COR-L47 (cell line): ENCODE data around the gene AMBP.
"Not testable (repeated sequence)": the region's sequence is repeated elsewhere in the genome, so short reads cannot be mapped to it uniquely, and the experiment has no call there.

Experiments used
- DNase-seq: peaks from one replicate; lab custom pipeline; 2025; lab: John Stamatoyannopoulos, UW

The AMBP gene

GRCh38 chr9:114050646-114051045 lies 27.5 kb downstream of the AMBP start:
- no peak for DNase-seq

- DNase-seq: no peak
Observed at GRCh38 chr9:114050226-114050568, 27.9 kb downstream of the AMBP start.

DNA sequence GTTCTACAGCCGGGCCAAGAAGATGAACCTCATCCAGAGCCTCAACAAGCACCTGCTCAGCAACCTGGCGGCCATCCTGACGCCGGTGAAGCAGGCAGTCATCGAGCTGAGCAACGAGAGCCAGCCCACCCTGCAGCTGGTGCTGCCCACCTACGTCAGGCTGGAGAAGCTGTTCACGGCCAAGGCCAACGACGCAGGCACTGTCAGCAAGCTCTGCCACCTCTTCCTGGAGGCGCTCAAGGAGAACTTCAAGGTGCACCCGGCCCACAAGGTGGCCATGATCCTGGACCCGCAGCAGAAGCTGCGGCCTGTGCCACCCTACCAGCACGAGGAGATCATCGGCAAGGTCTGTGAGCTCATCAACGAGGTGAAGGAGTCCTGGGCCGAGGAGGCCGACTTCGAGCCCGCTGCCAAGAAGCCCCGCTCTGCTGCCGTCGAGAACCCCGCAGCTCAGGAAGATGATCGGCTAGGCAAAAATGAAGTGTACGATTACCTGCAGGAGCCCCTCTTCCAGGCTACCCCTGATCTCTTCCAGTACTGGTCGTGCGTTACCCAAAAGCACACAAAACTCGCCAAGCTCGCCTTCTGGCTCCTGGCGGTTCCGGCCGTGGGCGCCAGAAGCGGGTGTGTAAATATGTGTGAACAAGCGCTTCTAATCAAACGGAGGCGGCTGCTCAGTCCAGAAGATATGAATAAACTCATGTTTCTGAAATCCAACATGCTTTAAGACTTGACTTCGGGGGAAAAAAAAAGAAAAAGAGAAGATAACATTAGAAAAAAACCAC lies 28.5 kb downstream of the AMBP start:
- no peak for DNase-seq

DNA sequence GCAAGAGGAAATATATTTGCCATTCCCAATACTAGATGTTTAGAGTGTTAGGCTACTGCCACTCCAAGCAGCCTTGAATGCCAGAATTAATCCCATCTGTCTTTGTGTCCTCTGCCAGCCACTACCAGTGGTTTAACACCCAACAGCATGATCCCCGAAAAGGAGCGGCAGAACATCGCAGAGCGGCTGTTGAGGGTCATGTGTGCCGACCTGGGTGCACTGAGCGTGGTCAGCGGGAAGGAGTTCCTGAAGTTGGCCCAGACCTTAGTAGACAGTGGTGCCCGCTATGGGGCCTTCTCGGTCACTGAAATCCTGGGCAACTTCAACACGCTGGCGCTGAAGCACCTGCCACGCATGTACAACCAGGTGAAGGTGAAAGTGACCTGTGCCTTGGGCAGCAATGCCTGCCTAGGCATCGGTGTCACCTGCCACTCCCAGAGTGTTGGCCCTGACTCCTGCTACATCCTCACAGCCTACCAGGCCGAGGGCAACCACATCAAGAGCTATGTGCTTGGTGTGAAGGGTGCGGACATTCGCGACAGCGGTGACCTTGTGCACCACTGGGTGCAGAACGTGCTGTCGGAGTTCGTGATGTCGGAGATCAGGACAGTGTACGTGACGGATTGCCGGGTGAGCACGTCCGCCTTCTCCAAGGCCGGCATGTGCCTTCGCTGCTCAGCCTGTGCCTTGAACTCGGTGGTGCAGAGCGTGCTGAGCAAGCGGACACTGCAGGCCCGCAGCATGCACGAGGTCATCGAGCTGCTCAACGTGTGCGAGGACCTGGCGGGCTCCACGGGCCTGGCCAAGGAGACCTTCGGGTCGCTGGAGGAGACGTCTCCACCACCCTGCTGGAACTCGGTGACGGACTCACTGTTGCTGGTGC lies 29.3 kb downstream of the AMBP start:
- DNase-seq: no peak

- DNase-seq: no peak
Observed at GRCh38 chr9:114047717-114048116, 30.4 kb downstream of the AMBP start.

- DNase-seq: no peak
Observed at GRCh38 chr9:114046875-114047274, 31.2 kb downstream of the AMBP start.

DNA sequence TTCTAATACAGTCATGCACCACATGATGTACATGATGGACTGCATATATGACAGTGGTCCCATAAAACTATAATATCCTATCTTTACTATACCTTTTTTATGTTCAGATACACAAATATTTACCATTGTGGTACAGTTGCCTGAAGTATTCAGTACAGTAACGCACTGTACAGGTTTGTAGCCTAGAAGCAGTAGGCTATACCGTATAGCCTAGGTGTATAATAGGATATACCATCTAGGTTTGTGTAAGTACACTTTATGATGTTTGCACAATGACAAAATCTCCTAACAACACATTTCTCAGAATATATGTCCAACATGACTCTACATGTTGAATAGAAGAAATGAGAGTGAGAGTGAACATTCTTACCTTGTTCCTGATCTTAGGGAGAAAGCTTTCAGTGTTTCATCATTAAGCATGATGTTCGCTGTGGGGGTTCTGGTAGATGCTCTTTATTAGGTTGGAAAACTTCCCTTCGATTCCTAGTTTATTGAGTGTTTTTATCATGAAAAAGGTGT lies 31.8 kb downstream of the AMBP start:
- DNase-seq: no peak

GRCh38 chr9:114043660-114044059 lies 34.4 kb downstream of the AMBP start:
- not testable (repeated sequence) for DNase-seq

DNA sequence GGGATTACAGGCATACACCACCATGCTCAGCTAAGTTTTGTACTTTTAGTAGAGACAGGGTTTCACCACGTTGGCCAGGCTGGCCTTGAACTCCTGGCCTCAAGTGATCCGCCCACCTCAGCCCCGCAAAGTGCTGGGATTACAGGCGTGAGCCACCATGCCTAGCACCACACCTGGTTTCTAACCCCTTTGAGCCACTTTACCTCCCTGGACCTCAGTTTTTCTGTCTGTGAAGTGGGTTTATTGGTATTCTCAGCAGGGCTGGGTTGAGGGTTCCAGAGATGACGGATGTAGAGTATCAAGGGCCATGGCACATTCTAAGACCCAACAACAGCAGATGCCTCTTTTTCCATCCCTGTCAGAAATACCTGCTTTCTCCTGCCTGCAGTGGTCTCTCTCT lies 38.6 kb downstream of the AMBP start:
- DNase-seq: no peak

- DNase-seq: no peak
Observed at GRCh38 chr9:114038724-114039313, 39.3 kb downstream of the AMBP start.

DNA sequence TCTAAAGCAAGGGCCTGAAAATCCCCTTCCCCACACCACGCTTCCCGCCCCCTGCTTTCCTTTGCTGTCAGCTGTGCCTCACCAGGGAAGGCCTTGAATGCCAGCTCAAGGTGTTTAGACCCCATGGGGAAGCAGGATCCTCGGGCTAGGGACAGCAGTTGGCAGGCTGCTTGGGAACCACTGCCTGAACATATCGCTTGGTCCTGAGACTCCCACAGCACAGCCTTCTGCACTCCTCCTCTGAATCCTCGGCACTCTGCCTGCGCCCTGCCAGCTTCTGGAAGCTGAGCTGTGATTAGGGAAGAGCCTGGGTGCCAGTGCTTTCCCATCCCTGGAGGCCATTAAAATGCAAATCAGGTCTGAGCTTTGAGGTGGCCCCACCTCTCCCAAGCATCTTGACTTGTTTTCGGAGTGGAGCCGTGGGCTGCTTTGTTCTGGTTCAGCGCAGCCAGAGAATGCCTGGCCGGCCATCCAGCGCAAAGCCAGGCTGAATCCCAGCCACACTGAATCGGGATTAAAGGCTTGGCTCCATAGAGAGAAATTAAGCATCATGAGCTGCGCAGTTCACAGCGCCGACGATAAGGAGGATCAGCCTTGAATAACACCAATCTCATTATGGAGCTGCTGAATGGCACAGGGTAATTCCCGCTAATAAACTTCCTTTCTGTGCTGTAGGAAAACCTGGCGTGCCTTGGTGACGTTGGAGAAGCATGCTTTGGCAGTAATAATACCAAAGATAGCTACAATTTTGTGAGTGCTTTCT lies 40.0 kb downstream of the AMBP start:
- no peak for DNase-seq

- no peak for DNase-seq
Observed at GRCh38 chr9:114037249-114037648, 40.9 kb downstream of the AMBP start.

DNA sequence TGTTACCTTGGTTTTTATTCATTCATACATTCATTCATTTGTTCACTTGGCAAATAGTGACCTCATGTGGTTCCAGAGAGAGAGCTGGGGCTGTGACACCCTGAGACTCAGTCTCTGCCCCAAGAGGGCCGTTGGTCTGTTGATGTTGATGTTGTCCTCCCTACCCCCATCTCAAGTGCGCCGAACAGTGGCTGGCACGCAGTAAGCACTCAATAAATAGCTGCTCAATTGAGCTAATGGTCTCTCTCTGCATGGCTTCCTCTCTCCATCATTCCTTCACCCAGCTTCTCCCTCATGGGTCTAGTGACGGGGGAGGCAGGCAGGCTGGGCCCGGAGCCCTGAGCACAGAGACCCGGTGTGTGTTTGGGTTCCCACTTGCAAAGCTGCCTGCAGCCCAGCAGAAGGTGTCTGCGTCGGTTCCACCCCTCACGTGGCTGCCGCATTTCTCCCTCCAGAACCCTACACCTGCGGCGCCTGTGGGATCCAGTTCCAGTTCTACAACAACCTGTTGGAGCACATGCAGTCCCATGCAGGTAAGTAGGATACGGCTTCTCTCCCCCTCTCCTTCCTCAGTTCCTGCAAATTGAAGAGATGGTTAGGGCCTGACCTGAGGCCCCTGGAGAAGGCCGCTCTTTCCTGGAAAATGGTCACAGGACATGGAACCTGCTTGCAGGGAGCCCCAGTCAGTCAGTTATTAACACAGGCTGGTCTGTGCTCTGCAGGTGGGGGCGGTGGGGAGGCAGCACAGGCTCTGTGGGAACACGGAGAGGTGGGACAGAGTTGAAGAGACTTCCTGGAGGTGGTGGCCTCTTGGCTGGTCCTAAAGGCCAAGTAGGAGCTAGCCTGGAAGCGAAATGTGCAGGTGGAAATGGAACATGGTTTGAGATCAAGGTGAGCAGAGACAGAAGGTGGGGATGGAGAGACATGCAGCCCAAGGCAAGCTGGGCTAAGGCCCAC lies 42.0 kb downstream of the AMBP start:
- DNase-seq: no peak

- no peak for DNase-seq
Observed at GRCh38 chr9:114035221-114035844, 42.8 kb downstream of the AMBP start.

DNA sequence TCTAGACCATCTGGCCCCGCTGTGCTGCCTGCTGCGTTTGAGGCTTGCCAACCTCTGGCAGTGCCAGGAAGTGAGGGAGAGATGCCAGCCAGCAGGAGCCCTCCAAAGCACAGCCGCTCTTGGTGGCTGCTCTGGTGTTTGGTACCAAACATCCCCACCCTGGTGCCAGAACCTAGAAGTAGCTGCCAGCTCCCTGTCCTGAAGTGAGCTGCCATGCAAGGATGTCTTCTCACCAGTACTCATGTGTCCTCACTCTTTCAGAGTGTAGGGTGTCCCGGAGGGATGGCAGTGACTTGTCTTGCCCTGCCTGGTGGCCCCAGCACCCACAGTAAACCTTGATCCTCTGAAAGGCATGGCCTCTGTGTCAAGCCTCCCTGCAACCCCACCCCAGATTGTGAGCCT lies 43.4 kb downstream of the AMBP start:
- DNase-seq: no peak

DNA sequence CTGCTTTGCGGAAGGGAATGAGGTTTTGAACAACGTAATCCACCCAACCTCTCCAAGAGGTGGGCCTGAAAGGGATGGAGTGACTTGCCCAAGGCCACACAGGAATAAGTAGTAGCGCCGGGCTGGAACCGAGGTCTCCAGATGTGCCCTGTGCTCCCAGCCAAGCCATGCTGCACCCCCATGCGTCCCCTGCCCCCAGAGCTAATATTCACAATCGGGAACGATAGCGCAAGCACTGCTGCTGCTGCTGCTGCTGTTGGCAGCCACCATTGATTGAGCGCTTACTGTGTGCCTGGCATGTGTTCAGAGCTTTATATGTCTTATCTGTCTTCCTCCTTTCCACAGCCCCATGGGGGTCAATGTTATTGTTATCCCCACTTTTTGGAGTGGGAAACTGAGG lies 43.9 kb downstream of the AMBP start:
- no peak for DNase-seq

DNA sequence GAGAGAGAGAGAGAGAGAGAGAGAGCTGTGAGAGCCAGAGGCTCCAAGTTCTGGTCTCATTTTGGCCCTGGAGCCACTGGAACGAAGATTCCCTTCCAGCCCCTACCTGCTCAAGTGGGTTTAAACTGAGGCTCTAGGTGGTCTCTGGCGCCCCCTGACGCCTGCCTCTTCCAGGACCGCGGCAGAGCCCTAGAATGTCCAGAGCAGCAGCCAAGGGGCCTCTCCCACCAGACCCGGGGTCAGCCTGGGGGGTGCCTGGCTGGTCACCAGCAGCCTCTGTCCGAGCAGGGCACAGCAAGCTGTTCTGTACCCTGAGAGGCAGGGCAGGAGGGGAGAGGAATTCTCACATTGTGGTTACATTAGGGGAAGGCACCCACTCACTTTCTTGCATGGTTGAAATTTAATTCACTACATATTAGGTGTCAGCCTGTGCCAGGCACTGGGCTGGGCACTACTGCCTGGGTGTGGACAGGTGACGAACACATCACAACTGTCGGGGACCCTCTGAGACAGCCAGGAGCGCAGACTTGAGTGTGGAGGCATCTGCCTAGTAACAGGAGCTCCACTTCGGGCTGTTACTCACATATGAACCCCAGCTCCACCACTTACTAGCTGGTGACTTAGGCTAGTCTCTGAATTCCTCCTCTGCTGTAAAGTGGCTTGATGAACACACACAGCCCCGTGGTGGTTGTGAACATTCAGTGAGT lies 44.5 kb downstream of the AMBP start:
- peak; percentile 32 for DNase-seq

GRCh38 chr9:114031948-114032840 lies 45.9 kb downstream of the AMBP start:
- DNase-seq: no peak
